ENCODE results near the gene CFHR2.

CFHR2 gene

GRCh38 chr1:197001828-197002227 is 58.3 kb downstream of the CFHR2 start:
- DNase-seq (ENCODE audit: low spot score): no peak

- DNase-seq (ENCODE audit: low spot score): no peak
Measured at GRCh38 chr1:197003132-197003531, 59.6 kb downstream of the CFHR2 start.

GRCh38 chr1:197008861-197009260 is 65.3 kb downstream of the CFHR2 start:
- no peak for DNase-seq (ENCODE audit: low spot score)
